GM23248 (cell line): Measurements from ENCODE around the gene JMJD6. TPM values are rescaled to one million over a fixed set of nuclear protein-coding genes. Genes with fewer than 3 reads are reported as not detected.

ENCODE experiments used
- DNase-seq: peaks from one replicate; pipeline ENCODE4 v3.0.0-alpha.2; 2015
- H2AFZ ChIP-seq: fragments of 200-600 bp; sonication (generic); 2 replicates; pipeline ENCODE4 v1.6.1; 2016; ENCODE audit warnings: antibody characterized with exemption
- H3F3A ChIP-seq: fragments of 200-600 bp; sonication (generic); 2 replicates; pipeline ENCODE4 v1.6.1; 2016; ENCODE audit warnings: mild to moderate bottlenecking, antibody characterized with exemption, mixed run types; ENCODE audit not compliant: insufficient read depth
- H3K27ac ChIP-seq: fragments of 200-600 bp; sonication (generic); 2 replicates; pipeline ENCODE4 v1.5.1; 2016; ENCODE audit warnings: mild to moderate bottlenecking
- H3K27me3 ChIP-seq: fragments of 200-600 bp; sonication (generic); replicated peaks from 2 replicates; pipeline ENCODE4 v1.6.1; 2016; ENCODE audit warnings: mild to moderate bottlenecking; ENCODE audit not compliant: insufficient read depth
- H3K36me3 ChIP-seq: fragments of 200-600 bp; sonication (generic); 2 replicates; pipeline ENCODE4 v1.6.1; 2016; ENCODE audit warnings: low read depth, mild to moderate bottlenecking
- H3K4me1 ChIP-seq: fragments of 200-600 bp; sonication (generic); 2 replicates; pipeline ENCODE4 v1.6.1; 2016; ENCODE audit warnings: mild to moderate bottlenecking; ENCODE audit not compliant: insufficient read depth
- H3K4me2 ChIP-seq: fragments of 200-600 bp; sonication (generic); one replicate; pipeline ENCODE4 v1.6.1; 2016; ENCODE audit warnings: mild to moderate bottlenecking; ENCODE audit not compliant: unreplicated experiment
- H3K4me3 ChIP-seq: fragments of 200-600 bp; sonication (generic); 2 replicates; pipeline ENCODE4 v1.5.1; 2016; ENCODE audit warnings: mild to moderate bottlenecking
- H3K79me2 ChIP-seq: fragments of 200-600 bp; sonication (generic); 2 replicates; pipeline ENCODE4 v1.6.1; 2016; ENCODE audit warnings: mild to moderate bottlenecking; ENCODE audit not compliant: insufficient read depth
- H3K9ac ChIP-seq: fragments of 200-600 bp; sonication (generic); 2 replicates; pipeline ENCODE4 v1.6.1; 2016; ENCODE audit warnings: mild to moderate bottlenecking
- H3K9me2 ChIP-seq: fragments of 200-600 bp; sonication (generic); 2 replicates; pipeline ENCODE4 v1.6.1; 2016; ENCODE audit warnings: mixed run types, mild to moderate bottlenecking, moderate library complexity; ENCODE audit not compliant: insufficient read depth
- H3K9me3 ChIP-seq: fragments of 200-600 bp; sonication (generic); one replicate; pipeline ENCODE4 v1.6.1; 2017; ENCODE audit warnings: low read depth
- H4K20me1 ChIP-seq: fragments of 200-600 bp; sonication (generic); 2 replicates; pipeline ENCODE4 v1.6.0; 2016; ENCODE audit not compliant: insufficient read depth
- EZH2 ChIP-seq: fragments of 200-600 bp; sonication (generic); IDR thresholded peaks from 2 replicates; pipeline ENCODE4 v1.6.1; 2018; ENCODE audit warnings: antibody characterized with exemption, mild to moderate bottlenecking; ENCODE audit not compliant: insufficient read depth, poor library complexity, severe bottlenecking
- EZH2phosphoT487 ChIP-seq: fragments of 200-600 bp; sonication (generic); IDR thresholded peaks from 2 replicates; pipeline ENCODE4 v1.6.1; 2018; ENCODE audit warnings: antibody characterized with exemption, moderate library complexity, mild to moderate bottlenecking, low read depth; ENCODE audit not compliant: insufficient read depth
- WGBS, 2 experiments: methylation state at CpG; one replicate each; pipeline ENCODE4 v1.1.6; 2015 to 2017; ENCODE audit warnings: low lambda C conversion rate in 2 of 2, low coverage in 1 of 2; ENCODE audit errors: missing lambda C conversion rate in 2 of 2; 5-methylcytosine and 5-hydroxymethylcytosine counted together
- in situ Hi-C: fragments of 300-500 bp; cut with MboI; formaldehyde crosslinking; loops from 2 replicates; pipeline ENCODE4 v1.15.0; 2020
- polyA plus RNA-seq: library from polyadenylated mRNA; unstranded; fragments of >200 nt; fragmentation: Nextera tagmentation; extraction: Ambion mirVana; gene quantifications from 2 replicates; pipeline ENCODE4 v1.2.1, GENCODE V29; 2016
- total RNA-seq: library from RNA; depleted of rRNA; stranded (reverse); fragments of >200 nt; shearing (Covaris generic); gene quantifications from 2 replicates; pipeline ENCODE4 v1.2.3, GENCODE V29; 2014

The JMJD6 gene
- total and polyA plus RNA-seq, 2 experiments from 2014 or later = 19.0 to 40.0 TPM

GRCh38 chr17:76735586-76736348 is 9.4 kb upstream of the JMJD6 start:
- peak overlapping the region; percentile 81 for H3K27ac ChIP-seq
- no peaks in the 10 kb centered on the region for H3K9me3 ChIP-seq
- H3K36me3 ChIP-seq = peaks cover 39% of the 10 kb centered on the region
- no peak for TF ChIP-seq EZH2phosphoT487
- TF ChIP-seq EZH2 = no peak
- peaks cover 45% of the 10 kb centered on the region for H3K4me1 ChIP-seq
- no peaks in the 10 kb centered on the region for H3K27me3 ChIP-seq
- H4K20me1 ChIP-seq = peaks cover 17% of the 10 kb centered on the region; the same call in 1 of the 2 replicates
- H3K4me2 ChIP-seq = peak overlapping the region; percentile 100
- DNase-seq = peak; percentile 31
- H3F3A ChIP-seq = peaks cover 58% of the 10 kb centered on the region
- WGBS, 2 experiments = 1 to 2% methylated on average over 20 of the region's 20 CpGs
- in situ Hi-C loops = no loop called here
- H2AFZ ChIP-seq = no peak overlapping the region
- H3K9me2 ChIP-seq = no peaks in the 10 kb centered on the region
- H3K9ac ChIP-seq = peak overlapping the region; percentile 96
- H3K79me2 ChIP-seq = peaks cover 87% of the 10 kb centered on the region
- peak overlapping the region; percentile 98 for H3K4me3 ChIP-seq

GRCh38 chr17:76735006-76735405 is 8.6 kb upstream of the JMJD6 start:
- H4K20me1 ChIP-seq = peaks cover 17% of the 10 kb centered on the region; the same call in 1 of the 2 replicates
- in situ Hi-C loops = no loop called here
- H3K36me3 ChIP-seq = peaks cover 39% of the 10 kb centered on the region
- TF ChIP-seq EZH2 (no peak), EZH2phosphoT487 (no peak)
- peak overlapping the region; percentile 96 for H3K9ac ChIP-seq
- H3F3A ChIP-seq = peaks cover 58% of the 10 kb centered on the region
- H3K79me2 ChIP-seq = peaks cover 87% of the 10 kb centered on the region
- no peaks in the 10 kb centered on the region for H3K9me3 ChIP-seq
- H3K4me1 ChIP-seq = peaks cover 39% of the 10 kb centered on the region
- 28 to 30% methylated on average over 5 of the region's 5 CpGs for WGBS, 2 experiments
- H3K27ac ChIP-seq = peak overlapping the region; percentile 81
- H3K4me3 ChIP-seq = peak overlapping the region; percentile 98
- H3K27me3 ChIP-seq = no peaks in the 10 kb centered on the region
- H3K4me2 ChIP-seq = peak overlapping the region; percentile 100
- DNase-seq = peak; percentile 61
- no peaks in the 10 kb centered on the region for H3K9me2 ChIP-seq
- H2AFZ ChIP-seq = no peak overlapping the region

- Histone ChIP-seq H3K4me2 (peak overlapping the region; percentile 100), H3K9ac (peak overlapping the region; percentile 96), H3K4me3 (peak overlapping the region; percentile 98), H3K27me3 (no peaks in the 10 kb centered on the region), H3K9me3 (no peaks in the 10 kb centered on the region), H3K36me3 (peaks cover 39% of the 10 kb centered on the region), H3K4me1 (peaks cover 37% of the 10 kb centered on the region), H4K20me1 (peaks cover 17% of the 10 kb centered on the region; the same call in 1 of the 2 replicates), H3F3A (peaks cover 65% of the 10 kb centered on the region), H3K9me2 (no peaks in the 10 kb centered on the region), H2AFZ (no peak overlapping the region), H3K79me2 (peaks cover 87% of the 10 kb centered on the region), H3K27ac (peak overlapping the region; percentile 81)
- TF ChIP-seq EZH2 = no peak
- no peak for TF ChIP-seq EZH2phosphoT487
- in situ Hi-C loops = no loop called here
- peak; percentile 53 for DNase-seq
- 32 to 37% methylated on average over 8 of the region's 8 CpGs for WGBS, 2 experiments
These were observed 7.9 kb upstream of the JMJD6 start for GRCh38 chr17:76734080-76734840.

- Histone ChIP-seq H3K4me1 (peaks cover 33% of the 10 kb centered on the region), H3K9me3 (no peaks in the 10 kb centered on the region), H3K27ac (peak overlapping the region; percentile 81), H3K9me2 (no peaks in the 10 kb centered on the region), H3K79me2 (peaks cover 87% of the 10 kb centered on the region), H3K4me3 (peak overlapping the region; percentile 98), H3K36me3 (peaks cover 39% of the 10 kb centered on the region), H3K4me2 (peak overlapping the region; percentile 100), H3K9ac (peak overlapping the region; percentile 96), H3F3A (peaks cover 64% of the 10 kb centered on the region), H3K27me3 (no peaks in the 10 kb centered on the region), H4K20me1 (peaks cover 17% of the 10 kb centered on the region; the same call in 1 of the 2 replicates), H2AFZ (no peak overlapping the region)
- TF ChIP-seq EZH2 (no peak), EZH2phosphoT487 (no peak)
- 18 to 22% methylated on average over 1 of the region's 1 CpG for WGBS, 2 experiments
- no peak for DNase-seq
- in situ Hi-C loops = no loop called here
These were observed 7.2 kb upstream of the JMJD6 start for GRCh38 chr17:76733618-76733957.
